ENCODE results near the gene PKD2L2. TPM values are rescaled to one million over a fixed set of nuclear protein-coding genes. Genes with fewer than 3 reads are reported as not detected.
"Not testable (repeated sequence)": the region's sequence is repeated elsewhere in the genome, so short reads cannot be mapped to it uniquely, and the experiment has no call there.

The PKD2L2 gene
- total RNA-seq, 2 experiments from 2014 or later = not detected

DNA sequence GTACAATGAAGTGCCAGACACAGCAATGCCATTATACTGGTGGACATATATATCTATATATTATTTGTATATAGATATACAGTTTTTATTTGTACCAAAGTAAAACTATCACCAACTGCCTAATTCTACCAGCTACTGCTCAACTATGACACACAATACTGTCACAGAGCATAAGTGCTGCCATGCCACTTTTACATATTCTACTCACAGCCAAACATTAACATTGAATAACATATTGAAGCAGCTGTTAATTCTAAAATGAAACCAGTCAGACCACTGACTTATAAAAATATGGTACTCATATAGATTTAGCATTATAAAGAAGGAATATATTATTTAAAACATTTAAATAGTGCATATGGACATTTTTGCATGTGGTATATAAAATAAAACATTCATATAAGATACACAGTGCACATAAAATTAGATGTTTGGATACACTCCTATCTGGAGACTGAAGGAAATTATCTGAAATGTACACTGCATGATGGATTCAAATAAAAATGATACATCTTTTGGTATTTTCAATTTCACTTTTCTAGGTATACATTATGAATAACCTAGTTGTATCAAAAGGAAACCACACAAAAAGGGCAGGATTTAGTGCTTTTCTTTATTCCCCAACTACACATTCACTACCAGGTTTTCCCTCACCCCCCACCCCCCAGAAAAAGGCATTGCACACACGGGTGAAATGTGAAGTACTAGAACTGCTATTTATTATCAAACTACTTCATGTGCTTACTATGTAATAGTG, 48.9 kb downstream of the PKD2L2 start:
- Histone ChIP-seq H3K4me2 (ENCODE audit: low read length) (no peak overlapping the region), H2AFZ (ENCODE audit: low read length) (no peak overlapping the region), H3K9me3 (ENCODE audit: low read length) (no peaks in the 10 kb centered on the region), H3K79me2 (ENCODE audit: insufficient read depth, low read depth, low read length) (no peaks in the 10 kb centered on the region), H3K27ac (ENCODE audit: low read depth, low read length, poor library complexity, severe bottlenecking) (no peak overlapping the region), H3K9me2 (ENCODE audit: insufficient read depth, low read length) (no peaks in the 10 kb centered on the region), H4K20me1 (ENCODE audit: insufficient read depth, low read length) (no peaks in the 10 kb centered on the region; the same call in 1 of the 2 replicates), H3K4me1 (ENCODE audit: insufficient read depth, low read length, poor library complexity, severe bottlenecking) (no peaks in the 10 kb centered on the region), H3K4me3 (ENCODE audit: low read depth, low read length, poor library complexity, severe bottlenecking) (no peak overlapping the region), H3K36me3 (ENCODE audit: insufficient read depth, low read length) (peaks cover 62% of the 10 kb centered on the region)
- intact Hi-C loops (cut with micrococcal nuclease; ENCODE audit: unreplicated experiment) = no loop called here
- CTCF ChIA-PET (ENCODE audit: unreplicated experiment) = no interaction called here
- BruUV-seq (replicated peaks) = no TSS peak
- DNase-seq (ENCODE audit: low spot score) = no peak
- POLR2A ChIA-PET = interaction anchor here (0.6 to 1.0 kb wide), 3 partner anchors 92 to 354 kb away, joined by 4 read pairs; no protein-coding TSS in a partner anchor
- TF ChIP-seq CTCF (conservative IDR thresholded peaks at IDR 0.05; ENCODE audit: low read length) (no peak), EZH2phosphoT487 (IDR thresholded peaks at IDR 0.05; ENCODE audit: borderline replicate concordance, low read depth, low read length) (no peak)

- no peak for TF ChIP-seq CTCF (conservative IDR thresholded peaks at IDR 0.05; ENCODE audit: low read length)
- TF ChIP-seq EZH2phosphoT487 (IDR thresholded peaks at IDR 0.05; ENCODE audit: borderline replicate concordance, low read depth, low read length) = no peak
- H3K79me2 ChIP-seq (ENCODE audit: insufficient read depth, low read depth, low read length) = no peaks in the 10 kb centered on the region
- CTCF ChIA-PET (ENCODE audit: unreplicated experiment) = no interaction called here
- no peaks in the 10 kb centered on the region; the same call in 1 of the 2 replicates for H4K20me1 ChIP-seq (ENCODE audit: insufficient read depth, low read length)
- intact Hi-C loops (cut with micrococcal nuclease; ENCODE audit: unreplicated experiment) = no loop called here
- H3K9me3 ChIP-seq (ENCODE audit: low read length) = no peaks in the 10 kb centered on the region
- no peak overlapping the region for H3K27ac ChIP-seq (ENCODE audit: low read depth, low read length, poor library complexity, severe bottlenecking)
- no peaks in the 10 kb centered on the region for H3K4me1 ChIP-seq (ENCODE audit: insufficient read depth, low read length, poor library complexity, severe bottlenecking)
- H3K4me2 ChIP-seq (ENCODE audit: low read length) = no peak overlapping the region
- no peak for DNase-seq (ENCODE audit: low spot score)
- H3K4me3 ChIP-seq (ENCODE audit: low read depth, low read length, poor library complexity, severe bottlenecking) = no peak overlapping the region
- POLR2A ChIA-PET = interaction anchor here (1.0 kb wide), 1 partner anchor 91 kb away, joined by 4 read pairs; no protein-coding TSS in a partner anchor
- no peaks in the 10 kb centered on the region for H3K9me2 ChIP-seq (ENCODE audit: insufficient read depth, low read length)
- H3K36me3 ChIP-seq (ENCODE audit: insufficient read depth, low read length) = peaks cover 66% of the 10 kb centered on the region
- TSS peak; percentile 20 for BruUV-seq (replicated peaks)
- H2AFZ ChIP-seq (ENCODE audit: low read length) = no peak overlapping the region
Measured at GRCh38 chr5:137938751-137939143, 49.5 kb downstream of the PKD2L2 start.

GRCh38 chr5:137939331-137939730, 50.1 kb downstream of the PKD2L2 start:
- intact Hi-C loops (cut with micrococcal nuclease; ENCODE audit: unreplicated experiment) = no loop called here
- no peak for TF ChIP-seq EZH2phosphoT487 (IDR thresholded peaks at IDR 0.05; ENCODE audit: borderline replicate concordance, low read depth, low read length)
- no peak for TF ChIP-seq CTCF (conservative IDR thresholded peaks at IDR 0.05; ENCODE audit: low read length)
- Histone ChIP-seq H3K4me3 (ENCODE audit: low read depth, low read length, poor library complexity, severe bottlenecking) (no peak overlapping the region), H3K4me2 (ENCODE audit: low read length) (no peak overlapping the region), H3K4me1 (ENCODE audit: insufficient read depth, low read length, poor library complexity, severe bottlenecking) (no peaks in the 10 kb centered on the region), H3K36me3 (ENCODE audit: insufficient read depth, low read length) (peaks cover 72% of the 10 kb centered on the region), H3K9me3 (ENCODE audit: low read length) (no peaks in the 10 kb centered on the region), H3K79me2 (ENCODE audit: insufficient read depth, low read depth, low read length) (no peaks in the 10 kb centered on the region), H4K20me1 (ENCODE audit: insufficient read depth, low read length) (no peaks in the 10 kb centered on the region; the same call in 1 of the 2 replicates), H3K9me2 (ENCODE audit: insufficient read depth, low read length) (no peaks in the 10 kb centered on the region), H3K27ac (ENCODE audit: low read depth, low read length, poor library complexity, severe bottlenecking) (no peak overlapping the region), H2AFZ (ENCODE audit: low read length) (no peak overlapping the region)
- BruUV-seq (replicated peaks) = no TSS peak
- POLR2A ChIA-PET = interaction anchor here (1.0 kb wide), 1 partner anchor 91 kb away, joined by 4 read pairs; no protein-coding TSS in a partner anchor
- DNase-seq (ENCODE audit: low spot score) = no peak
- CTCF ChIA-PET (ENCODE audit: unreplicated experiment) = no interaction called here

DNA sequence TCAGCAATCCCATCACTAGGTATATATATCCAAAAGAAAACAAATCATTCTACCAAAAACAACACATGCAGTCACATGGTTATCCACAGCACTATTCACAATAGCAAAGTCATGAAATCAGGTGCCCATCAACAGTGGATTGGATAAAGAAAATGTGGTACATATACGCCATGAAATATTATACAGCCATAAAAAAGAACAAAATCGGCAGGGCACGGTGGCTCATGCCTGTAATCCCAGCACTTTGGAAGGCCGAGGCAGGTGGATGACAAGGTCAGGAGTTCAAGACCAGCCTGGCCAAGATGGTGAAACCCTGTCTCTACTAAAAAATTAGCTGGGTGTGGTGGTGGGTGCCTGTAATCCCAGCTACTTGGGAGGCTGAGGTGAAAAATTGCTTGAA, 55.0 kb downstream of the PKD2L2 start:
- H3K9me3 ChIP-seq (ENCODE audit: low read length); H4K20me1 ChIP-seq (ENCODE audit: insufficient read depth, low read length); H3K27ac ChIP-seq (ENCODE audit: low read depth, low read length, poor library complexity, severe bottlenecking); H3K79me2 ChIP-seq (ENCODE audit: insufficient read depth, low read depth, low read length); H3K4me3 ChIP-seq (ENCODE audit: low read depth, low read length, poor library complexity, severe bottlenecking); H3K9me2 ChIP-seq (ENCODE audit: insufficient read depth, low read length); intact Hi-C loops (cut with micrococcal nuclease; ENCODE audit: unreplicated experiment); H2AFZ ChIP-seq (ENCODE audit: low read length); BruUV-seq (replicated peaks); DNase-seq (ENCODE audit: low spot score); H3K4me2 ChIP-seq (ENCODE audit: low read length); CTCF ChIA-PET (ENCODE audit: unreplicated experiment); H3K4me1 ChIP-seq (ENCODE audit: insufficient read depth, low read length, poor library complexity, severe bottlenecking): not testable (repeated sequence)
- peaks cover 99% of the 10 kb centered on the region for H3K36me3 ChIP-seq (ENCODE audit: insufficient read depth, low read length)
- POLR2A ChIA-PET = interaction anchor here (0.6 to 0.7 kb wide), 2 partner anchors 25 to 63 kb away, joined by 3 read pairs; no protein-coding TSS in a partner anchor

Measured in OCI-LY7 (cell line).